CD14-positive monocyte (primary cell): ENCODE measurements around the gene NDFIP2. TPM values are rescaled to one million over a fixed set of nuclear protein-coding genes. Genes with fewer than 3 reads are reported as not detected.

Experiments
- DNase-seq, 3 donors: peaks; one replicate each; pipeline ENCODE4 v3.0.0-alpha.2; 2011 to 2022
- H2AFZ ChIP-seq: 2 replicates; pipeline ENCODE4 v1.6.0; 2012; ENCODE audit warnings: mild to moderate bottlenecking, low read depth, low read length, inconsistent platforms; ENCODE audit not compliant: insufficient read depth, poor library complexity, severe bottlenecking
- H3K27ac ChIP-seq, 2 donors: 1 replicate in 1 of 2; 2 replicates in 1 of 2; pipeline ENCODE4 v1.5.1; 2012 to 2013; ENCODE audit warnings: low read length in 2 of 2, control low read depth in 1 of 2, inconsistent platforms in 1 of 2, low read depth in 1 of 2, mild to moderate bottlenecking in 1 of 2
- H3K27me3 ChIP-seq, 2 donors: one replicate each; pipeline versions ENCODE4 v1.6.0 to v1.6.1; 2011 to 2013; ENCODE audit warnings: low read length in 2 of 2; ENCODE audit not compliant: control insufficient read depth in 2 of 2, insufficient read depth in 2 of 2
- H3K36me3 ChIP-seq, 2 donors: replicated peaks in 1 of 2; 1 replicate in 1 of 2; 2 replicates in 1 of 2; pipeline versions ENCODE4 v1.5.1 to v1.6.1; 2012 to 2013; ENCODE audit warnings: low read length in 2 of 2, control low read depth in 1 of 2, inconsistent platforms in 1 of 2, mild to moderate bottlenecking in 1 of 2; ENCODE audit not compliant: insufficient read depth in 2 of 2, control insufficient read depth in 1 of 2
- H3K4me1 ChIP-seq, 2 donors: 1 replicate in 1 of 2; 2 replicates in 1 of 2; pipeline versions ENCODE4 v1.5.1 to v1.6.1; 2012 to 2013; ENCODE audit warnings: low read length in 2 of 2, control low read depth in 1 of 2, inconsistent platforms in 1 of 2, mild to moderate bottlenecking in 1 of 2, moderate library complexity in 1 of 2; ENCODE audit not compliant: insufficient read depth in 2 of 2, control insufficient read depth in 1 of 2
- H3K4me2 ChIP-seq: replicated peaks from 2 replicates; pipeline ENCODE3; 2012; ENCODE audit warnings: low read length, moderate library complexity, mild to moderate bottlenecking; ENCODE audit not compliant: poor library complexity, severe bottlenecking; ENCODE audit errors: extremely low read depth
- H3K4me3 ChIP-seq, 3 experiments: fragments of 200-600 bp in 1 of 3; sonication (generic) in 1 of 3; replicated peaks in 1 of 3; 1 replicate in 2 of 3; 2 replicates in 1 of 3; pipeline ENCODE4 v1.5.1; 2011 to 2013; ENCODE audit warnings: low read length in 3 of 3, mild to moderate bottlenecking in 3 of 3, control low read depth in 2 of 3, low read depth in 2 of 3, inconsistent platforms in 1 of 3, moderate library complexity in 1 of 3
- H3K79me2 ChIP-seq: 2 replicates; pipeline ENCODE4 v1.6.0; 2012; ENCODE audit warnings: mild to moderate bottlenecking, control low read depth, inconsistent platforms, low read length, moderate library complexity; ENCODE audit not compliant: insufficient read depth
- H3K9ac ChIP-seq: 2 replicates; pipeline ENCODE4 v1.6.0; 2017; ENCODE audit warnings: low read length, mild to moderate bottlenecking; ENCODE audit not compliant: insufficient read depth, poor library complexity, severe bottlenecking
- H3K9me3 ChIP-seq, 2 donors: replicated peaks in 1 of 2; 1 replicate in 1 of 2; 2 replicates in 1 of 2; pipeline versions ENCODE4 v1.5.1 to v1.6.1; 2012 to 2013; ENCODE audit warnings: low read length in 2 of 2, control low read depth in 1 of 2; ENCODE audit not compliant: control insufficient read depth in 1 of 2, insufficient read depth in 1 of 2
- H4K20me1 ChIP-seq: 2 replicates; pipeline ENCODE4 v1.6.0; 2012; ENCODE audit warnings: mild to moderate bottlenecking, low read length, control low read depth, moderate library complexity; ENCODE audit not compliant: insufficient read depth
- H3K27ac Mint-ChIP-seq, 7 donors: one replicate each; pipeline ENCODE4 v1.8.0; 2020; ENCODE audit warnings: mild to moderate bottlenecking in 7 of 7, mixed read lengths in 7 of 7, moderate library complexity in 6 of 7, inconsistent platforms in 2 of 7
- H3K27me3 Mint-ChIP-seq, 3 donors: one replicate each; pipeline ENCODE4 v1.8.0; 2021 to 2022; ENCODE audit warnings: low read depth in 3 of 3, mild to moderate bottlenecking in 3 of 3, mixed read lengths in 3 of 3, moderate library complexity in 3 of 3, inconsistent platforms in 1 of 3
- H3K36me3 Mint-ChIP-seq, 2 donors: one replicate each; pipeline ENCODE4 v1.8.0; 2020; ENCODE audit warnings: mixed read lengths in 2 of 2, inconsistent platforms in 1 of 2, mild to moderate bottlenecking in 1 of 2
- H3K4me1 Mint-ChIP-seq: one replicate; pipeline ENCODE4 v1.8.0; 2020; ENCODE audit warnings: mild to moderate bottlenecking, mixed read lengths
- H3K4me3 Mint-ChIP-seq, 2 donors: one replicate each; pipeline ENCODE4 v1.8.0; 2020; ENCODE audit warnings: mild to moderate bottlenecking in 2 of 2, mixed read lengths in 2 of 2, moderate library complexity in 1 of 2
- H3K9me3 Mint-ChIP-seq, 7 donors: one replicate each; pipeline ENCODE4 v1.8.0; 2020 to 2022; ENCODE audit warnings: mixed read lengths in 7 of 7, mild to moderate bottlenecking in 6 of 7, moderate library complexity in 6 of 7, inconsistent platforms in 2 of 7
- CTCF ChIP-seq: fragments of 200-600 bp; IDR thresholded peaks from one replicate; pipeline ENCODE4 v1.8.0; 2022; ENCODE audit warnings: antibody characterized with exemption, mild to moderate bottlenecking
- intact Hi-C, 2 donors: fragments of 100-400 bp; cut with micrococcal nuclease; formaldehyde crosslinking; loops; one replicate each; pipeline versions ENCODE4 v1.15.0 to v1.15.1; 2023
- polyA plus RNA-seq, 3 donors: library from polyadenylated mRNA; depleted of rRNA in 1 of 3; unstranded in 2 of 3; stranded (reverse) in 1 of 3; fragments of 300-500 nt in 2 of 3; fragments of >200 nt in 1 of 3; fragmentation: Illumina TruSeq in 2 of 3; gene quantifications; 1 replicate in 2 of 3; 2 replicates in 1 of 3; pipeline ENCODE4 v1.2.3, GENCODE V29; 2012 to 2021

NDFIP2 gene
- polyA plus RNA-seq, 3 donors, result not detected

- no peak overlapping the region for H3K4me3 Mint-ChIP-seq
- no peaks in the 10 kb centered on the region for H3K36me3 Mint-ChIP-seq
These were observed 32.0 kb downstream of the NDFIP2 start for GRCh38 chr13:79512950-79513349.

GRCh38 chr13:79516595-79516994 is 35.6 kb downstream of the NDFIP2 start:
- Mint-ChIP-seq H3K4me3 (no peak overlapping the region), H3K27me3 (peaks cover 7 to 14% (median 10%) of the 10 kb centered on the region in 3 donors), H3K36me3 (no peaks in the 10 kb centered on the region), H3K4me1 (peaks cover 10% of the 10 kb centered on the region), H3K9me3 (peaks cover 0 to 3% (median 0%) of the 10 kb centered on the region in 7 donors), H3K27ac (no peak overlapping the region)
- H3K27ac ChIP-seq, result no peak overlapping the region
- no peak overlapping the region for H3K9ac ChIP-seq
- no peaks in the 10 kb centered on the region for H3K4me1 ChIP-seq
- no peaks in the 10 kb centered on the region for H3K9me3 ChIP-seq
- TF ChIP-seq CTCF, result no peak
- H3K4me3 ChIP-seq, result no peak overlapping the region
- intact Hi-C loops, result no loop called here
- no peak overlapping the region for H3K4me2 ChIP-seq
- H3K36me3 ChIP-seq, result no peaks in the 10 kb centered on the region
- no peak overlapping the region for H2AFZ ChIP-seq
- peaks cover 0 to 4% of the 10 kb centered on the region in 2 donors for H3K27me3 ChIP-seq
- no peaks in the 10 kb centered on the region for H3K79me2 ChIP-seq
- H4K20me1 ChIP-seq, result no peaks in the 10 kb centered on the region
- DNase-seq, result no peak

More at GRCh38 chr13:79512950-79513349, 32.0 kb downstream of the NDFIP2 start:
- H3K79me2 ChIP-seq, result no peaks in the 10 kb centered on the region
- Mint-ChIP-seq H3K9me3 (peaks cover 0 to 3% (median 0%) of the 10 kb centered on the region in 7 donors), H3K4me1 (peaks cover 11% of the 10 kb centered on the region), H3K27me3 (peaks cover 4 to 9% (median 4%) of the 10 kb centered on the region in 3 donors), H3K27ac (no peak overlapping the region)
- no peak for DNase-seq
- TF ChIP-seq CTCF, result no peak
- no peak overlapping the region for H3K4me3 ChIP-seq
- H3K9ac ChIP-seq, result no peak overlapping the region
- no peaks in the 10 kb centered on the region for H3K36me3 ChIP-seq
- no peak overlapping the region for H2AFZ ChIP-seq
- intact Hi-C loops, result no loop called here
- H3K27ac ChIP-seq, result no peak overlapping the region
- no peaks in the 10 kb centered on the region for H4K20me1 ChIP-seq
- H3K4me1 ChIP-seq, result no peaks in the 10 kb centered on the region
- H3K4me2 ChIP-seq, result no peak overlapping the region
- no peaks in the 10 kb centered on the region for H3K9me3 ChIP-seq
- peaks cover 0 to 4% of the 10 kb centered on the region in 2 donors for H3K27me3 ChIP-seq
